SH-SY5Y (cell line): ENCODE measurements around the gene DSCAM.

ENCODE experiments used
- GATA2 ChIP-seq: IDR thresholded peaks from 2 replicates; pipeline ENCODE4 v1.6.1; 2011; ENCODE audit warnings: mild to moderate bottlenecking, low read depth, low read length
- GATA3 ChIP-seq: IDR thresholded peaks from 2 replicates; pipeline ENCODE4 v1.6.1; 2011; ENCODE audit warnings: low read depth, mild to moderate bottlenecking, low read length, moderate library complexity

- no peak for TF ChIP-seq GATA3
- no peak for TF ChIP-seq GATA2
These were observed 2.0 kb downstream of the DSCAM start for GRCh38 chr21:40844935-40845334.
